GM10847 (cell line): Measurements from ENCODE around the gene TMED1.

Experiments
- POLR2A ChIP-seq: IDR thresholded peaks from 2 replicates; pipeline ENCODE4 v1.6.1; 2011; ENCODE audit not compliant: insufficient read length; ENCODE audit errors: extremely low read depth

TMED1 gene

GRCh38 chr19:10826846-10827245 is 9.2 kb downstream of the TMED1 start:
- no peak for TF ChIP-seq POLR2A

- TF ChIP-seq POLR2A, result no peak
These were observed 9.8 kb downstream of the TMED1 start for GRCh38 chr19:10826231-10826630.

GRCh38 chr19:10823690-10824089 is 12.3 kb downstream of the TMED1 start:
- TF ChIP-seq POLR2A, result no peak

DNA sequence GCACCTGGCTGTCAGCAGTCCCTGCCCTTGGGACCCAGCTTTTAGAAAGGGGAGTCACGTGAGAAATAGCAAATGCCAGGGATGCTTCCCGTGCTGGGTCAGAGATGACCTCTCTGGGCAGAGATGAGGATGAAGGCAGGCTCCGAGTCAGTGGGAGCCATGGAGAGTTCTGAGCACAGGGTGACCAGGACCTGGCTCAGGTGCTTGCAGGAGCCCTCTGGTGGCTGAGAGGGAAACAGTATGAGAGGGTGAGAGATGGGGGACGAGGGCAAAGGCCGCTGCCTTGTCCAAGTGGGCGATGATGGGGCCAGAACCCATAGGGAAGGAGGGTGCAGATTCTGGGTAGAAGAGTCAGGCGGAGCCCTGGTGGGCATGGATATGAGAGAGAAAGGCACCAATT is 15.8 kb downstream of the TMED1 start:
- TF ChIP-seq POLR2A, result no peak

GRCh38 chr19:10819124-10820060 is 16.6 kb downstream of the TMED1 start:
- no peak for TF ChIP-seq POLR2A

DNA sequence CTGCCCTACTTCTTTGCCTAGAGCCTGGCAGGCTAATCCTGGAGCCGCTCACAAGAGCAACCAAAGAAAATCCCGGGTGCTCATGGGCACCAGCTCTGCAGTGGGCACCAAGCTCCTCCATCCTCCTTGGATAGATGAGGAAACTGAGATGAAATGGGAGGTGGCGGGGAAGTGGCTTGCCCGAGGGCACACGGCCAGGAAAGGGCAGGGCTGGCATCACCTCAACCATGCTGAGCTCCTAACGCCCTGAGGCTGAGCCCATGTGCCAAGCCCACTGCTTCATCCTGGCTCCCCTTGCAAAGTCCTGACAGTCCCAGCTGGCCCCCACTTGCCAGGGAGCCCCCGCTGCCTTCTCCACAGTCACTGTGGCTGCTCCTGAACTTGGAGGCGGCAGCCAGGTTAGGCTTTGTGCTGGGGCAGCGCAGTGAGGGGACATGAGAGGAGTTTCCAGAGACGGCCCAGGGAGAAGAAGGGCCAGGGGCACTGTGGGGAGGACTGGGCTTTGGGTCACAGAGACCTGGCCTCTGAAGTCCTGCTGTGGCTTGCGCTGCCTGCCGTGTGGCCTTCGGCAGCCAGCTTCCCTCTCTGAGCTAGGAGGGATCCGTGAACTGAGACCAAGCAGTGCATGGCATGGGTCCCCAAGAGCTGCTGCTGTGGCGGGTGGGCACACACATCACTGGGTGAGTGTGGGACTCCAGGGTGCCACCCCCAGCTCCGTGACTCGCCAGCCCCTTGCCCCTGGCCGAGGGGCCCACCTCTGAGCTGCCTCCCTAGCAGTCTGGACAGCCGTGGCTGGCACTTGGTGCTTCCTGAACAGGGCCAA is 17.5 kb downstream of the TMED1 start:
- TF ChIP-seq POLR2A, result no peak

GRCh38 chr19:10817291-10818038 is 18.5 kb downstream of the TMED1 start:
- TF ChIP-seq POLR2A, result no peak

GRCh38 chr19:10816691-10817090 is 19.3 kb downstream of the TMED1 start:
- no peak for TF ChIP-seq POLR2A

GRCh38 chr19:10815969-10816644 is 19.9 kb downstream of the TMED1 start:
- TF ChIP-seq POLR2A, result no peak

GRCh38 chr19:10815007-10815536 is 20.9 kb downstream of the TMED1 start:
- no peak for TF ChIP-seq POLR2A

DNA sequence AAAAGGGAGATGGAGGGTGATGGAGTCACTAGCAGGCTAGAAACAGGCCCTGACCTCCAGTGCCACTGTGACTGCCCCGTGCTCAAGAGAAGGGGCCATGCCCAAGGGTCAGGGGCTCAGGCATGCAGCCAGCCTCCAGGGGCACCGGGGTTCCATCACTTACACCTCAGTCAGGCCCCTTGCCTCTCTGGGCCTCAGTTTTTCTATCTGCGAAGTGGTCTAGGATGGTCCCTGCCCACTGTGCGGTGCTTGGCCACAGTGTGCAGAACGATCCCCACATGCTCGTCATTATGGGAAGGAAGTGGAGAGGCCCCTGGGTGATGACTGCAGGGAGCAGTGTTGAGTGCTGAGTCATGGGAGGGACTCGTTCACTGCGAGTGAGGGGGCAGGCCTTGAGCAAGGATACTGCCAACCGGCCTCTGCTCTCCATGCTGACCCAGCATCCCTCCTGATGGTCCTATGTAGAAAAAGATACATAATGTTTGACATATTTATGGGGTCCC is 23.1 kb downstream of the TMED1 start:
- no peak for TF ChIP-seq POLR2A

DNA sequence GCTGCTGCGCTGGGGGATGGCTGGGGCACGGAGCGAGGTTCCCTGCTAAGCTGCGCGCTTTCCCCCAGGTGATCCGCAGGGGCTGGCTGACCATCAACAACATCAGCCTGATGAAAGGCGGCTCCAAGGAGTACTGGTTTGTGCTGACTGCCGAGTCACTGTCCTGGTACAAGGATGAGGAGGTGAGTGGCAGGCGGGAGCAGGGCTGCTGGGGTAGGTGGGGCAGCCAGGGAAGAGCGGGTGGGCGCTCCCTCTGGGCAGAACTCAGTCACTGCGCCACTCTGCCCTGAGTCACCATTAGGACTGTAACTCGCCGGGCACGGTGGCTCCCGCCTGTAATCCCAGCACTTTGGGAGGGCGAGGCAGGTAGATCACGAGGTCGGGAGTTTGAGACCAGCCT is 23.8 kb downstream of the TMED1 start:
- no peak for TF ChIP-seq POLR2A

- TF ChIP-seq POLR2A, result no peak
These were observed 24.5 kb downstream of the TMED1 start for GRCh38 chr19:10811391-10812111.
